Neural cell (in vitro differentiated cells): ENCODE measurements around the gene L3MBTL4.

ENCODE experiments used
- EZH2 ChIP-seq: fragments of 200-600, 300-800 bp; shearing (Covaris generic), sonication (generic); IDR thresholded peaks from 2 replicates; pipeline ENCODE4 v1.6.1; 2014; ENCODE audit warnings: antibody characterized with exemption, low read length, borderline replicate concordance, mild to moderate bottlenecking; ENCODE audit not compliant: insufficient read depth, poor library complexity, severe bottlenecking
- POLR2AphosphoS5 ChIP-seq: IDR thresholded peaks from 2 replicates; pipeline ENCODE4 v1.6.1; 2012
- SMC3 ChIP-seq: fragments of 450-650 bp; conservative IDR thresholded peaks from 2 replicates; pipeline ENCODE4 v1.6.1; 2014; ENCODE audit warnings: antibody characterized with exemption, mild to moderate bottlenecking, moderate library complexity; ENCODE audit not compliant: poor library complexity
- TF ChIP-seq, protein P1 (sequence below): fragments of 450-650 bp; IDR thresholded peaks from 2 replicates; pipeline ENCODE4 v1.5.1; 2014; ENCODE audit warnings: antibody characterized with exemption, mild to moderate bottlenecking, moderate library complexity; ENCODE audit not compliant: poor library complexity, severe bottlenecking

- TF ChIP-seq POLR2AphosphoS5 (no peak), SMC3 (no peak), EZH2 (no peak)
- TF ChIP-seq, protein P1, sequence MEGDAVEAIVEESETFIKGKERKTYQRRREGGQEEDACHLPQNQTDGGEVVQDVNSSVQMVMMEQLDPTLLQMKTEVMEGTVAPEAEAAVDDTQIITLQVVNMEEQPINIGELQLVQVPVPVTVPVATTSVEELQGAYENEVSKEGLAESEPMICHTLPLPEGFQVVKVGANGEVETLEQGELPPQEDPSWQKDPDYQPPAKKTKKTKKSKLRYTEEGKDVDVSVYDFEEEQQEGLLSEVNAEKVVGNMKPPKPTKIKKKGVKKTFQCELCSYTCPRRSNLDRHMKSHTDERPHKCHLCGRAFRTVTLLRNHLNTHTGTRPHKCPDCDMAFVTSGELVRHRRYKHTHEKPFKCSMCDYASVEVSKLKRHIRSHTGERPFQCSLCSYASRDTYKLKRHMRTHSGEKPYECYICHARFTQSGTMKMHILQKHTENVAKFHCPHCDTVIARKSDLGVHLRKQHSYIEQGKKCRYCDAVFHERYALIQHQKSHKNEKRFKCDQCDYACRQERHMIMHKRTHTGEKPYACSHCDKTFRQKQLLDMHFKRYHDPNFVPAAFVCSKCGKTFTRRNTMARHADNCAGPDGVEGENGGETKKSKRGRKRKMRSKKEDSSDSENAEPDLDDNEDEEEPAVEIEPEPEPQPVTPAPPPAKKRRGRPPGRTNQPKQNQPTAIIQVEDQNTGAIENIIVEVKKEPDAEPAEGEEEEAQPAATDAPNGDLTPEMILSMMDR = no peak
Measured at GRCh38 chr18:6120820-6121279, 293.9 kb downstream of the L3MBTL4 start.
